ENCODE results near the gene ODF4. TPM values are rescaled to one million over a fixed set of nuclear protein-coding genes. Genes with fewer than 3 reads are reported as not detected.

Gene ODF4
- total RNA-seq, 4 donors from 2014 or later = not detected

GRCh38 chr17:8312726-8313600 is 26.7 kb upstream of the ODF4 start:
- DNase-seq (ENCODE audit: low spot score in 2 of 2) = no peak
- Histone ChIP-seq H3K4me3 (no peak overlapping the region), H3K9me3 (no peaks in the 10 kb centered on the region), H3K4me1 (peaks cover 0 to 5% (median 0%) of the 10 kb centered on the region in 4 donors), H3K36me3 (no peaks in the 10 kb centered on the region), H3K27ac (no peak overlapping the region), H3K27me3 (peaks cover 0 to 70% of the 10 kb centered on the region in 2 donors)
- 59 to 68% methylated on average over 16 of the region's 16 CpGs for WGBS, 2 donors
- TF ChIP-seq CTCF (IDR thresholded peaks at IDR 0.05) = no peak
- no peak for TF ChIP-seq POLR2A (IDR thresholded peaks at IDR 0.05)
- TF ChIP-seq EP300 (IDR thresholded peaks at IDR 0.05) = no peak

DNA sequence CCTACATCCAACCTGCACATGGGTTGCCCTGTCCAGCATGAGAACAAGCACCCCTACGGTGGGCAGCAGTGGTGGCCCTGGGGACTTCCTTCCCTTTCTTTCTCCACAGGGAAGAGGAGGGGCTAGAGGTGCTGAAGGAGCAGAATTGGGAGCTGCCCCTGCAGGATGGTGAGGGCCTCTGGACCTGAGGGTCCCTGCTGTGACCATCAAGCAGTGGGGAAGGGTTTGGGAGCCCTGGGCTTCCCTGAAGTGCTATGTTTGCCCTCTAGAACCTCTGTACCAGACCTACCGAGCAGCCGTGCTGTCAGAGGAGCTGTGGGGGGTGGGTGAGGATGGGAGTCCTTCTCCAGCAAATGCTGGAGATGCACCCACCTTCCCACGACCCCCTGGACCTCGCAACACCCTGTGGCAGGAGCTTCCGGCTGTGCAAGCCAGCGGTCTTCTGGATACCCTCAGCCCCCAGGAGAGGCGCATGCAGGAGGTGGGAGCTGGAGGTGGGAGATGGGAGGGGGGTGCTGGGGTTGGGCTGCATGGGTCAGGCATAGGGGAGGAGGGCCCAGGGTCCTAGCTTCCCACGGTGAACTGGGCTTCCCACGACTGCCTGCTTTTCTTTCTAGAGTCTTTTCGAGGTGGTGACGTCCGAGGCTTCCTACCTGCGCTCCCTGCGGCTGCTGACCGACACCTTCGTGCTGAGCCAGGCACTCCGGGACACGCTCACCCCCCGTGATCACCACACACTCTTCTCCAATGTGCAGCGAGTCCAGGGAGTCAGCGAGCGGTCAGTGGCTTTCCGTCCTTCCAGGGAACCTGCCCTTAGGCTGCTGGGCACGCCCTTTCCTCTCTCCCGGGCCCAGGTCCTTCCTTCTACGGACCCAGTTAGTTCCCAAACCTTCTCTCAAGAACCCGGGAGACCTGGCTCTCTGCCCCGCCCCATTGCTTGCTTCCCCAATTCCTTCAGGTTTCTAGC is 24.6 kb upstream of the ODF4 start:
- peaks cover 0 to 5% (median 0%) of the 10 kb centered on the region in 4 donors for H3K4me1 ChIP-seq
- DNase-seq (ENCODE audit: low spot score in 2 of 2) = no peak
- H3K9me3 ChIP-seq = no peaks in the 10 kb centered on the region
- H3K4me3 ChIP-seq = no peak overlapping the region
- no peak overlapping the region for H3K27ac ChIP-seq
- no peak for TF ChIP-seq CTCF (IDR thresholded peaks at IDR 0.05)
- TF ChIP-seq EP300 (IDR thresholded peaks at IDR 0.05) = no peak
- H3K27me3 ChIP-seq = peaks cover 0 to 73% of the 10 kb centered on the region in 2 donors
- 16 to 17% methylated on average over 29 of the region's 29 CpGs for WGBS, 2 donors
- no peaks in the 10 kb centered on the region for H3K36me3 ChIP-seq

GRCh38 chr17:8315764-8316217 is 23.8 kb upstream of the ODF4 start:
- Histone ChIP-seq H3K4me1 (peaks cover 0 to 5% (median 0%) of the 10 kb centered on the region in 4 donors), H3K27ac (no peak overlapping the region), H3K36me3 (no peaks in the 10 kb centered on the region), H3K27me3 (peaks cover 0 to 69% of the 10 kb centered on the region in 2 donors), H3K9me3 (no peaks in the 10 kb centered on the region), H3K4me3 (no peak overlapping the region)
- TF ChIP-seq POLR2A (IDR thresholded peaks at IDR 0.05) = no peak
- TF ChIP-seq EP300 (IDR thresholded peaks at IDR 0.05) = no peak
- TF ChIP-seq CTCF (IDR thresholded peaks at IDR 0.05) = no peak
- no peak for DNase-seq (ENCODE audit: low spot score in 2 of 2)
- WGBS, 2 donors = 25 to 30% methylated on average over 21 to 25 of the region's 26 CpGs

GRCh38 chr17:8318010-8318935 is 21.4 kb upstream of the ODF4 start:
- H3K27ac ChIP-seq = no peak overlapping the region
- H3K36me3 ChIP-seq = no peaks in the 10 kb centered on the region

More at GRCh38 chr17:8318010-8318935, 21.4 kb upstream of the ODF4 start:
- 73 to 81% methylated on average over 16 to 22 of the region's 24 CpGs for WGBS, 2 donors
- Histone ChIP-seq H3K9me3 (no peaks in the 10 kb centered on the region), H3K4me1 (peaks cover 0 to 5% (median 0%) of the 10 kb centered on the region in 4 donors), H3K27me3 (peaks cover 0 to 45% of the 10 kb centered on the region in 2 donors), H3K4me3 (no peak overlapping the region)
- DNase-seq (ENCODE audit: low spot score in 2 of 2) = no peak
- no peak for TF ChIP-seq POLR2A (IDR thresholded peaks at IDR 0.05)
- TF ChIP-seq EP300 (IDR thresholded peaks at IDR 0.05) = no peak
- no peak for TF ChIP-seq CTCF (IDR thresholded peaks at IDR 0.05)
